Measurements from ENCODE around the gene DOK6. TPM values are rescaled to one million over a fixed set of nuclear protein-coding genes. Genes with fewer than 3 reads are reported as not detected.

The DOK6 gene
- under 0.01 and 0.57 TPM in 2 replicates for total RNA-seq

DNA sequence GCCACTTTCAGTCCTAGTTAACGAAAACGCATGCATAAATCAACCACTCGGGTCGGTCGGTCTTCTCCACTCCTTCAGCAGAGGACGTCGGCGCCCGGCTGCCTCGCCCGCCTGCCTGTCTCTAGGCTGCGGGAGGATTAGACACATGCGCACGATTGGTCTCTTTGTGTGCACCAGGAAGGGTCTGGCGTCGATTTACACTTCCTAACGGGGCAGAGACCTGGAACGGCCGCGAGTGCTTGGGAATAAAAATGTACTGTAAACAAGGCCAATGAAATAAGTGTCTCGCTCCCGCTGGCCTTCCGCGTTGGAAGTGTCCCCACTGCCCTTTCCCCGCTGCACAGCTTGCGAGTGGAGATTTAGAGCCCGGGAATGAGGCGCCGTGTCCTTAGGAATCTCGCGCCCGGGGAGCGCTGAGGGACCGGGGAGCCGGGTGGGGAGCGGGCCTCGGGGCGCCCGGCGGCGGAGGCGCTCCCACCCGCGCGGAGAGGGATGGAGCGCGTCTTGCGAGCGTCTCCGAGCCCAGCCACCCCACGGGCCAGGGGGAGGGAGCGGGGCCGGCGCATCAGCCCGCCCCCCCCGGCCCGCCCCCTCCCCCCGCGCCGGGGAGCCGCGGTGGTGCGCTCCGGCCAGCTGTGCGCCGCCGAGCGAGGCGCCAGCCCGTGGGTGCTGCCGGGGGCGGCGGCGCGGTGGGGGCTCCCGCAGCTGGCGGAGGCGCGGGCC, at the start of gene DOK6:
DOK6 (plus strand) TSS at position 636 of the 723 bp plus-strand sequence.

Measured in vein endothelial cell (primary cell).